Caco-2 (cell line): Measurements from ENCODE around the gene TP53RK. TPM values are rescaled to one million over a fixed set of nuclear protein-coding genes. Genes with fewer than 3 reads are reported as not detected.

ENCODE experiments used
- BruUV-seq: library from RNA; stranded (reverse); fragments of 400-500 nt; replicated peaks from 2 replicates; lab custom pipeline; 2021; lab: Mats Ljungman, UMichigan
- CTCF ChIA-PET: fragments of 300-600 bp; sonication (Branson Sonifier 250); formaldehyde crosslinking; loops from one replicate; lab custom pipeline; 2022; ENCODE audit warnings: antibody characterized with exemption; lab: Charles Lee
- POLR2A ChIA-PET: fragments of 300-600 bp; sonication (Branson Sonifier 250); formaldehyde crosslinking; loops from one replicate; lab custom pipeline; 2022; ENCODE audit warnings: antibody characterized with exemption; lab: Charles Lee
- DNase-seq, 2 experiments: peaks; one replicate each; pipeline versions ENCODE4 v3.0.0 to v3.0.0-alpha.2; 2020 to 2022
- H3K27me3 ChIP-seq: replicated peaks from 2 replicates; pipeline ENCODE4 v1.6.0; 2011; ENCODE audit warnings: low read length; ENCODE audit not compliant: control insufficient read depth, insufficient read depth
- H3K36me3 ChIP-seq: 2 replicates; pipeline ENCODE4 v1.5.1; 2011; ENCODE audit warnings: low read length; ENCODE audit not compliant: control insufficient read depth, insufficient read depth
- H3K4me1 ChIP-seq: fragments of 250-450 bp; sonication (Bioruptor Pico); 2 replicates; pipeline ENCODE4 v1.5.1; 2020; ENCODE audit warnings: mild to moderate bottlenecking
- H3K4me3 ChIP-seq: 2 replicates; pipeline ENCODE4 v1.5.1; 2011; ENCODE audit warnings: low read depth, mild to moderate bottlenecking, control low read depth, low read length
- H3K9me3 ChIP-seq: fragments of 250-450 bp; sonication (Bioruptor Pico); 2 replicates; pipeline ENCODE4 v1.5.1; 2020; ENCODE audit warnings: mild to moderate bottlenecking, moderate library complexity
- H3K27ac Mint-ChIP-seq: one replicate; pipeline ENCODE4 v1.8.0; 2022; ENCODE audit warnings: mixed read lengths; ENCODE audit not compliant: unreplicated experiment
- H3K27me3 Mint-ChIP-seq: one replicate; pipeline ENCODE4 v1.8.0; 2022; ENCODE audit warnings: mixed read lengths; ENCODE audit not compliant: insufficient read depth, unreplicated experiment
- H3K36me3 Mint-ChIP-seq: one replicate; pipeline ENCODE4 v1.8.0; 2022; ENCODE audit warnings: mild to moderate bottlenecking, mixed read lengths; ENCODE audit not compliant: insufficient read depth, unreplicated experiment
- H3K4me1 Mint-ChIP-seq: one replicate; pipeline ENCODE4 v1.8.0; 2022; ENCODE audit warnings: low read depth, mixed read lengths; ENCODE audit not compliant: unreplicated experiment
- H3K4me3 Mint-ChIP-seq: one replicate; pipeline ENCODE4 v1.8.0; 2022; ENCODE audit warnings: mild to moderate bottlenecking, moderate library complexity, mixed read lengths; ENCODE audit not compliant: unreplicated experiment
- H3K9me3 Mint-ChIP-seq: one replicate; pipeline ENCODE4 v1.8.0; 2022; ENCODE audit warnings: mixed read lengths; ENCODE audit not compliant: unreplicated experiment
- CTCF ChIP-seq, 2 experiments: fragments of 200-600 bp in 1 of 2; IDR thresholded peaks; 1 replicate in 1 of 2; 2 replicates in 1 of 2; pipeline versions ENCODE4 v1.5.1 to v1.8.0; 2011 to 2022; ENCODE audit warnings: antibody characterized with exemption in 1 of 2, control low read depth in 1 of 2, inconsistent platforms in 1 of 2, low read depth in 1 of 2, low read length in 1 of 2, mild to moderate bottlenecking in 1 of 2, moderate library complexity in 1 of 2; ENCODE audit not compliant: insufficient read depth in 1 of 2, severe bottlenecking in 1 of 2, unreplicated experiment in 1 of 2
- intact Hi-C: fragments of 100-400 bp; cut with micrococcal nuclease; formaldehyde crosslinking; loops from one replicate; pipeline ENCODE4 v1.10.0; 2022; ENCODE audit not compliant: unreplicated experiment
- total RNA-seq: library from RNA; stranded (reverse); gene quantifications from 2 replicates; pipeline ENCODE4 v1.2.3, GENCODE V29; 2022

Gene TP53RK
- total RNA-seq, 1 experiment from 2014 or later = 22.7 TPM

DNA sequence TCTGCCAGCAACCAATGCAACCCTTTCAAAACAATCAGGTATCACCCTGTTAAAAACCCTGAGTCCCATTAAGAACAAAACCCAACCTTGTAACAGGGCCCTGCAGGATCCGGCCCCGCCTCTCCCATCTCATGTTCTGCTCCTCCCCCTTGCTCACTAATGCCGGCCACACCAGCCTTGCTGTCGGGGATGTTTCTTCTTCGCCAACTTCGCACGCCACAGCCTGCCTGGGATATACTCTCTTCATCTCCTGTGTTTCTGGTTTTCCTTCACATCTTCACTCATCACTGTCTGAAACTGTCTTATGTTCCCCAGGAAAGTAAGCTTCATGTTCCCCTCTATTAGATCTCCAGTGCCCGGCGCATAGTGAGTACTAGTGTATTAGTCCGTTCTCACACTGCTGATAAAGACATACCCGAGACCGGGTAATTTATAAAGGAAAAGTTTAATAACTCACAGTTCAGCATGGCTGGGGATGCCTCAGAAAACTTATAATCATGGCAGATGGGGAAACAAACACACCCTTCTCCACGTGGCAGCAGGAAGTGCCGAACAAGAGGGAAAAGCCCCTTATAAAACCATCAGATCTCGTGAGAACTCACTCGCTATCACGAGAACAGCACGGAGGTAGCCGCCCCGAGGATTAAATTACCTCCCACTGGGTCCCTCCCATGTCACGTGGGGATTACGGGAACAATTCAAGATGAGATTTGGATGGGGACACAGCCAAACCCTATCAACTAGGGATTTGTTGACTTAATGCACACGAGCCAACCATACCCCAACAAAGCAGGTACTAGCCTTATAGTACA is 5.1 kb downstream of the TP53RK start:
- DNase-seq = no peak
- Histone ChIP-seq H3K4me3 (no peak overlapping the region), H3K36me3 (peaks cover 2% of the 10 kb centered on the region; the same call in 1 of the 2 replicates), H3K9me3 (no peaks in the 10 kb centered on the region), H3K27me3 (no peaks in the 10 kb centered on the region), H3K4me1 (peaks cover 12% of the 10 kb centered on the region; the same call in 1 of the 2 replicates)
- H3K36me3 Mint-ChIP-seq = peaks cover 16% of the 10 kb centered on the region
- CTCF ChIA-PET = interaction anchor here (1.0 kb wide), 1 partner anchor 123 kb away, joined by 3 read pairs; no protein-coding TSS in a partner anchor
- peaks cover 10% of the 10 kb centered on the region for H3K4me1 Mint-ChIP-seq
- TF ChIP-seq CTCF (IDR thresholded peaks at IDR 0.05; ENCODE audit: insufficient read depth in 1 of 2, low read depth in 1 of 2, low read length in 1 of 2, severe bottlenecking in 1 of 2, unreplicated experiment in 1 of 2) = no peak
- no peak overlapping the region for H3K27ac Mint-ChIP-seq
- BruUV-seq = no TSS peak
- no peaks in the 10 kb centered on the region for H3K27me3 Mint-ChIP-seq
- POLR2A ChIA-PET = no interaction called here
- no peaks in the 10 kb centered on the region for H3K9me3 Mint-ChIP-seq
- H3K4me3 Mint-ChIP-seq = peak overlapping the region; percentile 1
- intact Hi-C loops = no loop called here

- H3K4me1 Mint-ChIP-seq = peaks cover 10% of the 10 kb centered on the region
- DNase-seq = no peak
- Histone ChIP-seq H3K4me1 (peaks cover 12% of the 10 kb centered on the region; the same call in 1 of the 2 replicates), H3K36me3 (peaks cover 2% of the 10 kb centered on the region; the same call in 1 of the 2 replicates), H3K9me3 (no peaks in the 10 kb centered on the region), H3K4me3 (no peak overlapping the region), H3K27me3 (no peaks in the 10 kb centered on the region)
- H3K4me3 Mint-ChIP-seq = no peak overlapping the region
- no peaks in the 10 kb centered on the region for H3K9me3 Mint-ChIP-seq
- POLR2A ChIA-PET = no interaction called here
- intact Hi-C loops = no loop called here
- CTCF ChIA-PET = interaction anchor here (0.7 to 1.0 kb wide), 2 partner anchors 98 to 122 kb away, joined by 3 read pairs; no protein-coding TSS in a partner anchor
- BruUV-seq = no TSS peak
- H3K27ac Mint-ChIP-seq = no peak overlapping the region
- H3K36me3 Mint-ChIP-seq = peaks cover 14% of the 10 kb centered on the region
- H3K27me3 Mint-ChIP-seq = no peaks in the 10 kb centered on the region
- TF ChIP-seq CTCF (IDR thresholded peaks at IDR 0.05; ENCODE audit: insufficient read depth in 1 of 2, low read depth in 1 of 2, low read length in 1 of 2, severe bottlenecking in 1 of 2, unreplicated experiment in 1 of 2) = no peak
Measured at GRCh38 chr20:46683668-46683938, 5.6 kb downstream of the TP53RK start.

- Mint-ChIP-seq H3K9me3 (no peaks in the 10 kb centered on the region), H3K4me3 (no peak overlapping the region), H3K4me1 (peaks cover 10% of the 10 kb centered on the region), H3K27me3 (no peaks in the 10 kb centered on the region), H3K36me3 (peaks cover 14% of the 10 kb centered on the region), H3K27ac (no peak overlapping the region)
- peaks cover 9% of the 10 kb centered on the region; the same call in 1 of the 2 replicates for H3K4me1 ChIP-seq
- H3K4me3 ChIP-seq = no peak overlapping the region
- H3K27me3 ChIP-seq = no peaks in the 10 kb centered on the region
- intact Hi-C loops = no loop called here
- DNase-seq = no peak
- TF ChIP-seq CTCF (IDR thresholded peaks at IDR 0.05; ENCODE audit: insufficient read depth in 1 of 2, low read depth in 1 of 2, low read length in 1 of 2, severe bottlenecking in 1 of 2, unreplicated experiment in 1 of 2) = no peak
- BruUV-seq = no TSS peak
- H3K36me3 ChIP-seq = peaks cover 2% of the 10 kb centered on the region; the same call in 1 of the 2 replicates
- ChIA-PET CTCF (interaction anchor here (0.7 to 1.4 kb wide), 3 partner anchors 21 to 122 kb away, joined by 3 read pairs; no protein-coding TSS in a partner anchor), POLR2A (no interaction called here)
- H3K9me3 ChIP-seq = no peaks in the 10 kb centered on the region
Measured at GRCh38 chr20:46683011-46683667, 6.1 kb downstream of the TP53RK start.
